ENCODE measurements around the gene KCNH8.
A peak's percentile ranks its signal among the peaks of the same experiment; 100 is the strongest.

Gene KCNH8

DNA sequence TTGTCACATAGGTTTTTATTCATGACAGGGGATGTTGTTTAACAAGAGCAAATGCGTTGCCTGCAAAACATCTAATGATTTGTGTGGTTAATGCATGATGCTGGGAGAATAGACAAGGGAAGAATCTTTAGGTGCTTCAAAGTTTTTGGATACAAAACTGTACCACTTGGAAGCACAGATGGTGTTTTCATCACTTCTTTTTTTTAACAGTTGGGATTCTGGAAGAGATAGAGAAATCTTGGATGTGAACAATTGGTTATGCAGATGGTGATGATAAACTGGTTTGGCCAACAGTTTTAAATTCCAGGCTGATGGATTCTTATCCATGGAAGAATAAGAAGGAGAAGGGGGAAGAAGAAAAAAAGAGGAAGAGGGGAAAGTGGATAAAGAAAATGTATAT lies 379.4 kb downstream of the KCNH8 start:
- TF ChIP-seq, protein P1, sequence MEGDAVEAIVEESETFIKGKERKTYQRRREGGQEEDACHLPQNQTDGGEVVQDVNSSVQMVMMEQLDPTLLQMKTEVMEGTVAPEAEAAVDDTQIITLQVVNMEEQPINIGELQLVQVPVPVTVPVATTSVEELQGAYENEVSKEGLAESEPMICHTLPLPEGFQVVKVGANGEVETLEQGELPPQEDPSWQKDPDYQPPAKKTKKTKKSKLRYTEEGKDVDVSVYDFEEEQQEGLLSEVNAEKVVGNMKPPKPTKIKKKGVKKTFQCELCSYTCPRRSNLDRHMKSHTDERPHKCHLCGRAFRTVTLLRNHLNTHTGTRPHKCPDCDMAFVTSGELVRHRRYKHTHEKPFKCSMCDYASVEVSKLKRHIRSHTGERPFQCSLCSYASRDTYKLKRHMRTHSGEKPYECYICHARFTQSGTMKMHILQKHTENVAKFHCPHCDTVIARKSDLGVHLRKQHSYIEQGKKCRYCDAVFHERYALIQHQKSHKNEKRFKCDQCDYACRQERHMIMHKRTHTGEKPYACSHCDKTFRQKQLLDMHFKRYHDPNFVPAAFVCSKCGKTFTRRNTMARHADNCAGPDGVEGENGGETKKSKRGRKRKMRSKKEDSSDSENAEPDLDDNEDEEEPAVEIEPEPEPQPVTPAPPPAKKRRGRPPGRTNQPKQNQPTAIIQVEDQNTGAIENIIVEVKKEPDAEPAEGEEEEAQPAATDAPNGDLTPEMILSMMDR (IDR thresholded peaks at IDR 0.05; ENCODE audit: insufficient read depth, low read depth, low read length, missing control alignments) = no peak
- no peak for DNase-seq (ENCODE audit: low read depth)
- no peak overlapping the region for H3K4me3 ChIP-seq (ENCODE audit: low read depth, low read length)

DNA sequence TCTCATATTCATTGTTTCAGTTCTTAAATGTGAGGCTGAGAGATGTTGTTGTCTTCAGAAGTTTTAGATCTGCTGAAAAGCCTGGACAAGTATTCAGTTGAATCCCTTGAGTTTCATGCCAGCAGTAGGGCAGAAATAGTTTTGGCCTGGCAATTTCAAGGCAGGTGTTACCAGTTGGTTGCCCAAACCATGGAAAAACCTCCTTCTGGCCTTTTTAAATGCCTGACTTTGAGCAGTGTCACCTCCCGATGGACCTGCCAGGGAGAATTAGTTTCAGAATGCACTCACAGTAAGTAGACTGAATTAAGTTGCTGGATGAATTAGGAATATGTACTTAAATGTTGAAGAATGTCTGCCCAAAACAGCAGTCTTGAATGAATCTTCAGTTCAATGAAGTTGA lies 383.1 kb downstream of the KCNH8 start:
- DNase-seq (ENCODE audit: low read depth) = no peak
- TF ChIP-seq, protein P1 (IDR thresholded peaks at IDR 0.05; ENCODE audit: insufficient read depth, low read depth, low read length, missing control alignments) = no peak
- H3K4me3 ChIP-seq (ENCODE audit: low read depth, low read length) = no peak overlapping the region

GRCh38 chr3:19539518-19540392 lies 391.4 kb downstream of the KCNH8 start:
- peak overlapping the region; percentile 23 for H3K4me3 ChIP-seq (ENCODE audit: low read depth, low read length)
- TF ChIP-seq, protein P1 (IDR thresholded peaks at IDR 0.05; ENCODE audit: insufficient read depth, low read depth, low read length, missing control alignments) = no peak
- DNase-seq (ENCODE audit: low read depth) = peak; percentile 59

DNA sequence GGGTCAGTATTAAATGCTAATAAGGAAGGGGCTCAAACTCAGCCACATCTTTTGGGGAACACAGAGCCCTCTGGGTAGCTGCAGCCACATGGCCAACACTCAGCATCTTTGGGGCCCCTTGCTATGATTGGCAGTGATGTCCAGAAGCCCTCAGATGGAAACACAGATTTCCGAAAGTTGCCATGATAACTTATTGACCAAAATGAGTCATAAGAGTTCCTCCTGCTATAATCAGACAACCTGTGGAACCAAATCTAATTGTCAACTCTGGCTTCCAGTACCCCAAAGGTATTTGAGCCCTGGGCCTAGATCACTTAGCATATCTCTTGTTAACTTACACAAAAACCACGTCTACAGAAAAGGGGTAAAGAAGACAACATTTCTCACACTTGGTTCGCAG lies 392.2 kb downstream of the KCNH8 start:
- DNase-seq (ENCODE audit: low read depth) = peak; percentile 55
- TF ChIP-seq, protein P1 (IDR thresholded peaks at IDR 0.05; ENCODE audit: insufficient read depth, low read depth, low read length, missing control alignments) = no peak
- no peak overlapping the region for H3K4me3 ChIP-seq (ENCODE audit: low read depth, low read length)

DNA sequence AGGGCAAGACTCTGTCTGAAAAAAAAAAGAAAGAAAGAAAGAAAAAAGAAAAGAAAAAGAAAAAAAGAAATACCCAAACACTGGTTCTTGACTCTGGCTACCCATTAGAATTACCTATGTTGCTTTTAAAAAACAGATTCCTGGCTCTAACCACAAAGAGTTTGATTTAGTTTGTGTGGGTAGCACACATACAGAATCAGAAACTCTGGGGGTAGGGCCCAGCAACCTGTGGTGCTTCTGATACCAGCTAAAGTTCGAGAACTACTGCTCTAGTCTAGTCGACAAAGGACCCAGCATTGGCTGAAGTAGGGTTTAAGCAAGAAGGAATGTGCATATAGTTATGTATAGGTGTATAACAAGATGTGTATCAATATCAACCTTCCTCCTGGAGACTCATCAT lies 393.0 kb downstream of the KCNH8 start:
- TF ChIP-seq, protein P1 (IDR thresholded peaks at IDR 0.05; ENCODE audit: insufficient read depth, low read depth, low read length, missing control alignments) = no peak
- H3K4me3 ChIP-seq (ENCODE audit: low read depth, low read length) = no peak overlapping the region
- DNase-seq (ENCODE audit: low read depth) = peak; percentile 60

- no peak overlapping the region for H3K4me3 ChIP-seq (ENCODE audit: low read depth, low read length)
- TF ChIP-seq, protein P1 (IDR thresholded peaks at IDR 0.05; ENCODE audit: insufficient read depth, low read depth, low read length, missing control alignments) = peak; percentile 76
- DNase-seq (ENCODE audit: low read depth) = peak; percentile 64
Observed at GRCh38 chr3:19543212-19543841, 395.0 kb downstream of the KCNH8 start.
